Mesenchymal stem cell (in vitro differentiated cells and primary cell): ENCODE data around the gene TBCD.
"Not testable (repeated sequence)": the region's sequence is repeated elsewhere in the genome, so short reads cannot be mapped to it uniquely, and the experiment has no call there.

Source experiments
- DNase-seq: peaks from one replicate; pipeline ENCODE4 v3.0.0-alpha.2; 2013
- H2AFZ ChIP-seq: one replicate; pipeline ENCODE4 v1.6.1; 2013; ENCODE audit warnings: low read depth, mild to moderate bottlenecking, control low read depth, inconsistent platforms, low read length, moderate library complexity
- H2AK5ac ChIP-seq: 2 replicates; pipeline ENCODE4 v1.6.1; 2013; ENCODE audit warnings: low read length, moderate library complexity, mild to moderate bottlenecking, inconsistent platforms; ENCODE audit not compliant: severe bottlenecking
- H2BK120ac ChIP-seq: one replicate; pipeline ENCODE4 v1.6.1; 2013; ENCODE audit warnings: low read depth, mild to moderate bottlenecking, inconsistent platforms, low read length, moderate library complexity
- H2BK12ac ChIP-seq, 2 experiments: one replicate each; pipeline ENCODE4 v1.6.1; 2013; ENCODE audit warnings: inconsistent platforms in 2 of 2, low read length in 2 of 2, mild to moderate bottlenecking in 2 of 2, moderate library complexity in 2 of 2, control low read depth in 1 of 2
- H2BK15ac ChIP-seq: one replicate; pipeline ENCODE4 v1.6.1; 2013; ENCODE audit warnings: mild to moderate bottlenecking, low read depth, inconsistent platforms; ENCODE audit not compliant: poor library complexity, severe bottlenecking
- H2BK5ac ChIP-seq: 2 replicates; pipeline ENCODE4 v1.6.1; 2013; ENCODE audit warnings: low read depth, mild to moderate bottlenecking, low read length, control low read depth, inconsistent platforms; ENCODE audit not compliant: poor library complexity, severe bottlenecking
- H3K14ac ChIP-seq, 2 experiments: one replicate each; pipeline ENCODE4 v1.6.1; 2013; ENCODE audit warnings: inconsistent platforms in 2 of 2, low read length in 2 of 2, control low read depth in 1 of 2, mild to moderate bottlenecking in 1 of 2, moderate library complexity in 1 of 2
- H3K18ac ChIP-seq, 2 experiments: one replicate each; pipeline ENCODE4 v1.6.1; 2013; ENCODE audit warnings: inconsistent platforms in 2 of 2, low read length in 2 of 2, control low read depth in 1 of 2, low read depth in 1 of 2, mild to moderate bottlenecking in 1 of 2
- H3K23ac ChIP-seq, 2 experiments: one replicate each; pipeline ENCODE4 v1.6.1; 2013; ENCODE audit warnings: inconsistent platforms in 2 of 2, low read length in 2 of 2, mild to moderate bottlenecking in 2 of 2, moderate library complexity in 2 of 2, control low read depth in 1 of 2
- H3K27ac ChIP-seq: 2 replicates; pipeline ENCODE4 v1.5.1; 2013; ENCODE audit warnings: mild to moderate bottlenecking, moderate library complexity, low read length, control low read depth, inconsistent platforms; ENCODE audit not compliant: poor library complexity, severe bottlenecking
- H3K27me3 ChIP-seq, 2 experiments: 2 replicates each; pipeline versions ENCODE4 v1.6.1 to v1.7.0; 2013; ENCODE audit warnings: low read length in 2 of 2, mild to moderate bottlenecking in 2 of 2, moderate library complexity in 2 of 2, control low read depth in 1 of 2, inconsistent platforms in 1 of 2; ENCODE audit not compliant: control insufficient read depth in 1 of 2, insufficient read depth in 1 of 2
- H3K36me3 ChIP-seq, 2 experiments: 2 replicates each; pipeline versions ENCODE4 v1.6.1 to v1.7.0; 2013; ENCODE audit warnings: low read length in 2 of 2, control low read depth in 1 of 2, inconsistent platforms in 1 of 2, low read depth in 1 of 2, mild to moderate bottlenecking in 1 of 2; ENCODE audit not compliant: insufficient read depth in 2 of 2, control insufficient read depth in 1 of 2
- H3K4ac ChIP-seq, 2 experiments: one replicate each; pipeline ENCODE4 v1.6.1; 2013; ENCODE audit warnings: inconsistent platforms in 2 of 2, low read length in 2 of 2, mild to moderate bottlenecking in 2 of 2, moderate library complexity in 2 of 2, control low read depth in 1 of 2, low read depth in 1 of 2
- H3K4me1 ChIP-seq: 2 replicates; pipeline ENCODE4 v1.6.1; 2013; ENCODE audit warnings: low read depth, low read length, control low read depth; ENCODE audit not compliant: control insufficient read depth, insufficient read depth
- H3K4me2 ChIP-seq: 2 replicates; pipeline ENCODE4 v1.6.1; 2013; ENCODE audit warnings: low read length, mild to moderate bottlenecking, inconsistent platforms; ENCODE audit not compliant: poor library complexity, severe bottlenecking
- H3K4me3 ChIP-seq, 2 experiments: 2 replicates each; pipeline versions ENCODE4 v1.5.1 to v1.7.0; 2013; ENCODE audit warnings: low read length in 2 of 2, mild to moderate bottlenecking in 2 of 2, control low read depth in 1 of 2, low read depth in 1 of 2; ENCODE audit not compliant: insufficient read depth in 1 of 2
- H3K79me1 ChIP-seq: replicated peaks from 2 replicates; pipeline ENCODE4 v1.6.1; 2013; ENCODE audit warnings: mild to moderate bottlenecking, control low read depth, low read length, inconsistent platforms; ENCODE audit not compliant: poor library complexity, severe bottlenecking
- H3K9ac ChIP-seq: 2 replicates; pipeline ENCODE4 v1.7.0; 2013; ENCODE audit warnings: mild to moderate bottlenecking, low read length, moderate library complexity
- H3K9me3 ChIP-seq: 2 replicates; pipeline ENCODE4 v1.7.0; 2013; ENCODE audit warnings: mild to moderate bottlenecking, low read length; ENCODE audit not compliant: control insufficient read depth
- H4K8ac ChIP-seq: one replicate; pipeline ENCODE4 v1.6.1; 2013; ENCODE audit warnings: inconsistent platforms, mild to moderate bottlenecking, low read length, moderate library complexity
- H4K91ac ChIP-seq: one replicate; pipeline ENCODE4 v1.6.1; 2013; ENCODE audit warnings: mild to moderate bottlenecking, low read length, inconsistent platforms
- WGBS: methylation state at CpG from one replicate; pipeline ENCODE4 v1.1.7; 2013; ENCODE audit warnings: mixed read lengths; 5-methylcytosine and 5-hydroxymethylcytosine counted together

The TBCD gene

GRCh38 chr17:82984249-82984617 is 232.4 kb downstream of the TBCD start:
- DNase-seq, H3K14ac ChIP-seq, H4K8ac ChIP-seq, H3K9ac ChIP-seq, H3K79me1 ChIP-seq, H2BK5ac ChIP-seq, H4K91ac ChIP-seq, H2AFZ ChIP-seq, H3K36me3 ChIP-seq, H3K23ac ChIP-seq, H2AK5ac ChIP-seq, H3K4me2 ChIP-seq, H2BK120ac ChIP-seq, H2BK15ac ChIP-seq, H3K4me3 ChIP-seq, H3K4ac ChIP-seq, H3K27ac ChIP-seq, H3K9me3 ChIP-seq, H2BK12ac ChIP-seq, H3K27me3 ChIP-seq, H3K18ac ChIP-seq: not testable (repeated sequence)
- peaks cover 14% of the 10 kb centered on the region for H3K4me1 ChIP-seq
- WGBS = 77% methylated on average over 12 of the region's 12 CpGs

- Histone ChIP-seq H4K91ac (no peak overlapping the region), H3K4me3 (no peak overlapping the region), H2AK5ac (peak overlapping the region; percentile 86), H2BK12ac (no peak overlapping the region), H3K27me3 (no peaks in the 10 kb centered on the region), H3K27ac (no peak overlapping the region), H3K79me1 (no peaks in the 10 kb centered on the region), H3K18ac (no peak overlapping the region), H2BK5ac (no peak overlapping the region), H2BK15ac (no peak overlapping the region), H3K9ac (no peak overlapping the region), H3K4me1 (peaks cover 14% of the 10 kb centered on the region), H2BK120ac (no peak overlapping the region), H3K14ac (no peak overlapping the region), H3K23ac (no peak overlapping the region), H3K4me2 (no peak overlapping the region), H2AFZ (no peak overlapping the region), H3K36me3 (no peaks in the 10 kb centered on the region), H3K4ac (no peak overlapping the region), H4K8ac (no peak overlapping the region), H3K9me3 (peaks cover 3% of the 10 kb centered on the region)
- WGBS = 96% methylated on average over 13 of the region's 15 CpGs
- DNase-seq = no peak
Measured at GRCh38 chr17:82984751-82985427, 233.0 kb downstream of the TBCD start.

GRCh38 chr17:82985428-82985805 is 233.6 kb downstream of the TBCD start:
- WGBS = 94% methylated on average over 9 of the region's 11 CpGs
- H3K18ac ChIP-seq = no peak overlapping the region
- no peak for DNase-seq
- H2AK5ac ChIP-seq = peak overlapping the region; percentile 86
- no peak overlapping the region for H3K23ac ChIP-seq
- no peak overlapping the region for H3K4me2 ChIP-seq
- H3K79me1 ChIP-seq = no peaks in the 10 kb centered on the region
- H3K9ac ChIP-seq = no peak overlapping the region
- H3K36me3 ChIP-seq = no peaks in the 10 kb centered on the region
- H3K27me3 ChIP-seq = no peaks in the 10 kb centered on the region
- peaks cover 3% of the 10 kb centered on the region for H3K9me3 ChIP-seq
- no peak overlapping the region for H2AFZ ChIP-seq
- no peak overlapping the region for H3K14ac ChIP-seq
- no peak overlapping the region for H2BK12ac ChIP-seq
- H2BK5ac ChIP-seq = no peak overlapping the region
- H4K91ac ChIP-seq = no peak overlapping the region
- H2BK120ac ChIP-seq = no peak overlapping the region
- H4K8ac ChIP-seq = no peak overlapping the region
- no peak overlapping the region for H3K4me3 ChIP-seq
- H3K4ac ChIP-seq = no peak overlapping the region
- no peak overlapping the region for H2BK15ac ChIP-seq
- peaks cover 14% of the 10 kb centered on the region for H3K4me1 ChIP-seq
- no peak overlapping the region for H3K27ac ChIP-seq

GRCh38 chr17:82985973-82986372 is 234.1 kb downstream of the TBCD start:
- peak; percentile 26 for DNase-seq
- H3K79me1 ChIP-seq = no peaks in the 10 kb centered on the region
- no peak overlapping the region for H3K4me3 ChIP-seq
- H3K36me3 ChIP-seq = no peaks in the 10 kb centered on the region
- H3K18ac ChIP-seq = no peak overlapping the region
- H3K27me3 ChIP-seq = no peaks in the 10 kb centered on the region
- H3K27ac ChIP-seq = no peak overlapping the region
- 25% methylated on average over 17 of the region's 17 CpGs for WGBS
- peaks cover 14% of the 10 kb centered on the region for H3K4me1 ChIP-seq
- peak overlapping the region; percentile 19 for H4K8ac ChIP-seq
- no peak overlapping the region for H2BK5ac ChIP-seq
- peaks cover 3% of the 10 kb centered on the region for H3K9me3 ChIP-seq
- H3K4ac ChIP-seq = peak overlapping the region in 1 of 2 experiments; percentile 5
- H3K14ac ChIP-seq = no peak overlapping the region
- peak overlapping the region; percentile 53 for H3K4me2 ChIP-seq
- H2AK5ac ChIP-seq = no peak overlapping the region
- no peak overlapping the region for H2BK120ac ChIP-seq
- H3K9ac ChIP-seq = no peak overlapping the region
- no peak overlapping the region for H4K91ac ChIP-seq
- H2BK15ac ChIP-seq = peak overlapping the region; percentile 36
- H3K23ac ChIP-seq = no peak overlapping the region
- H2BK12ac ChIP-seq = no peak overlapping the region
- H2AFZ ChIP-seq = peak overlapping the region; percentile 15
